ENCODE data around the gene RASGRP2. TPM values are rescaled to one million over a fixed set of nuclear protein-coding genes. Genes with fewer than 3 reads are reported as not detected.

Gene RASGRP2
- total and polyA plus RNA-seq, 2 of the 8 experiments (the other 6 are each of a cell fraction or from before 2014, with no cell fraction given): 40.6 to 45.7 TPM

- TF ChIP-seq JUN (IDR thresholded peaks at IDR 0.05; ENCODE audit: low read depth, low read length) (no peak), TAF7 (optimal IDR thresholded peaks at IDR 0.05; ENCODE audit: borderline replicate concordance, low read depth, low read length) (no peak), KDM4A (IDR thresholded peaks at IDR 0.05; ENCODE audit: low read depth, low read length, severe bottlenecking) (peak; percentile 23), HDAC6 (IDR thresholded peaks at IDR 0.05; ENCODE audit: low read depth, low read length) (no peak), EP300 (IDR thresholded peaks at IDR 0.05; ENCODE audit: borderline replicate concordance in 1 of 2, low read depth in 2 of 2, low read length in 2 of 2) (no peak), CREB1 (IDR thresholded peaks at IDR 0.05) (peak; percentile 13; the same call in 1 of the 2 replicates), FOSL1 (IDR thresholded peaks at IDR 0.05; ENCODE audit: insufficient read depth, low read depth, low read length) (no peak), TAF1 (IDR thresholded peaks at IDR 0.05; ENCODE audit: low read depth, low read length) (no peak), POLR2A (IDR thresholded peaks at IDR 0.05; ENCODE audit: control extremely low read depth in 1 of 2, low read depth in 2 of 2, low read length in 2 of 2) (no peak), RBBP5 (IDR thresholded peaks at IDR 0.05; ENCODE audit: borderline replicate concordance, low read depth, low read length) (no peak; the same call in 1 of the 2 replicates), CTBP2 (IDR thresholded peaks at IDR 0.05; ENCODE audit: borderline replicate concordance, insufficient read depth, insufficient read length, low read length) (no peak), NANOG (IDR thresholded peaks at IDR 0.05; ENCODE audit: insufficient read depth, low read depth, low read length, poor library complexity, severe bottlenecking) (no peak), KDM1A (IDR thresholded peaks at IDR 0.05; ENCODE audit: borderline replicate concordance, low read length) (peak; percentile 74; the same call in 1 of the 2 replicates), CBX5 (IDR thresholded peaks at IDR 0.05; ENCODE audit: low read depth, low read length) (no peak), SP4 (IDR thresholded peaks at IDR 0.05; ENCODE audit: low read length) (no peak), EGR1 (IDR thresholded peaks at IDR 0.05; ENCODE audit: borderline replicate concordance, low read depth, low read length) (no peak), NRF1 (IDR thresholded peaks at IDR 0.05; ENCODE audit: low read depth, low read length) (no peak), BACH1 (IDR thresholded peaks at IDR 0.05; ENCODE audit: low read length) (no peak), GABPA (IDR thresholded peaks at IDR 0.05; ENCODE audit: borderline replicate concordance, insufficient read depth, low read length) (no peak), PHF8 (conservative IDR thresholded peaks at IDR 0.05; ENCODE audit: low read depth, low read length) (no peak)
Measured at GRCh38 chr11:64743591-64744543, at the start of gene RASGRP2 (continued).
